ENCODE measurements around the gene DTNA. TPM values are rescaled to one million over a fixed set of nuclear protein-coding genes. Genes with fewer than 3 reads are reported as not detected.
"Not testable (repeated sequence)": the region's sequence is repeated elsewhere in the genome, so short reads cannot be mapped to it uniquely, and the experiment has no call there.

DTNA gene
- total RNA-seq, 1 donor from 2014 or later, result 208 TPM

DNA sequence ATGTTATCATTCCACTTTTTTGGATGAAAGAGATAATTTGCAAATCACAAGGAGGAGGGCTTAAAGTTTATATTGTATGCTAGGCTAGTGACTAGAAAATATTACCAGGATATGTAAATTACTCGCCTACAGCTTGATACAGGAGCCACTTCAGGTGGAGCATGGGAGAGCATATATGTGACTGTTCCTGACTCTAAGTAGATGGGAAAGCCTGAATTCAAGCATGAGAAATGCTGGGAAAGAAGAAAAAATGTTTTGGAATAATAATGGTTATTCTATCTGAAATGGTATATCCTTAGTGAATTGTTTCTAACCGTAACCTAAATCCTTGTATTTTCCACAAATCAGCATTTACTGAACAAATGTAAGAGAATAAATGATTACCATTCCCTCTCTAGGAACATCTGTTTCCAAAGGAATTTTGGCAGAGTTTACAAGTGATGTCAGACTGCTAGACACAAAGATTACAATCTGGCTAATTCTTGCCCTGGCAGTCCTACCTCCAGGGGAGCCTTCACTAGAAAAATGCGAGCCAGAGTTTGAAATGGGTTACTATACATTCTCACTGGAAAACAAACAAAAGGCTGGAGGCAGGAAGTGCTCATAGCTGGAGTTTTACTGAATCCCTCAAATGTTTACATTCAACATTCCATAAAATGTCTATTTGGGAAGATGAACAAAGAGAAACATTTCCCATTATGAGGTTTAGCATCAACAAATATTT lies 201.7 kb downstream of the DTNA start:
- DNase-seq (ENCODE audit: low spot score), result no peak
- intact Hi-C loops (cut with DNase I), result no loop called here

DNA sequence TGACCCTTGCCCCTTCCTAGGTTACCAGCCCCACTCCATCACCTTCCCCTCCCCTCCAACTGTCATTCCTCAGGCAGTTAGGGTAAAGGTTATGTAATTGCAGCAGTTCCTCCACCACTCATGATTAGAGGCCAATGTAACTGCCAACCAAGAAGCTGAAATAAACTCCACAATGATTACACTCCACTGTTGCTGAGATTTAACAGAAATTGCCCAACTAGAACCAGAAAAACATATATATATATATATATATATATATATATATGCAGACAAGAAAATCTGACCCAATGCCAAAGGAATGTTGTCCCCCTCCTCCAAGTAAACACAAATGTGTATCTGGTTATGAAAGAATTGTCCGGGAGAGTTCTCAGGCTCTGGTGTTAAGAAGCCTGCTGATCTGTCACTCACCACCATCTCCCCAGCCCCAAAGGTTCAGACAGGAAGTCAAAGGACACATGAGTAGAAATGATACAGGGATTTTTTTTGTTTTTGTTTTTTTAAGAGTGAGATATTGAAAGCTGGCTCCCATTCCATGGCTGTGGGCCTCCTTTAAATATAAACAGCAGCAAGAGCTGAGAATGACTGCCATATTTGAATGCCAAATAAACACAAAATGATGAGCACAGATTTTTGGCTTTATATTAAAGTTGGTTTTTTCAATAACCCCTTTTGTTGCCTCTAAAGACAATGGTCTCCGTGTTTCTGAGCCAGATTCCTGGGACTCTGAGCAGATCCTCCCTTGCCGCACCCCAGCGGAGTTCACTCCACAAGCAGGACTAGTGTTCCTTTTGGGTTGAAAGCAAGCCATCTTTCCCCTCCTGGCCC lies 204.0 kb downstream of the DTNA start:
- intact Hi-C loops (cut with DNase I), result no loop called here

DNA sequence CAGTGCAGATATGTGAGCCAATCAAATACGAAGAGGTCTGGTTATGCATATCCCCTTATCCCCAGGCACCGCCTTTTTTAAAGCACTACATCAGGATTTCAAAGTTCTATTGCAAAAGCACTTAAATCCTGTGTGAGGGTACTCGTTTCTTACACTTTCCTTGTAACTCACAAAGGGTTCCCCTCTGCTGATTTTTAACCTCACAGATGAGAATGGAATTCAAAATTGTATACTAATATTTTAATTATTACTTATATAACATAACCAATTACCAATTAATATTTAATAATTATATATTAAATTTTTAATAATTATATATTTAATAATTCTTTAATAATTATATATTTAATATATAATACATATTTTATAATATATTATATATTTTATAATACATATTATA lies 204.9 kb downstream of the DTNA start:
- no peak for DNase-seq (ENCODE audit: low spot score)

More for the DNA sequence above, 204.0 kb downstream of the DTNA start:
- no peak for DNase-seq (ENCODE audit: low spot score)

GRCh38 chr18:34916539-34916938 lies 206.4 kb downstream of the DTNA start:
- DNase-seq (ENCODE audit: low spot score); intact Hi-C loops (cut with DNase I): not testable (repeated sequence)

More for the DNA sequence above, 204.9 kb downstream of the DTNA start:
- intact Hi-C loops (cut with DNase I), result no loop called here

- no peak for DNase-seq (ENCODE audit: low spot score)
- intact Hi-C loops (cut with DNase I), result no loop called here
Observed at GRCh38 chr18:34918856-34919255, 208.8 kb downstream of the DTNA start.

DNA sequence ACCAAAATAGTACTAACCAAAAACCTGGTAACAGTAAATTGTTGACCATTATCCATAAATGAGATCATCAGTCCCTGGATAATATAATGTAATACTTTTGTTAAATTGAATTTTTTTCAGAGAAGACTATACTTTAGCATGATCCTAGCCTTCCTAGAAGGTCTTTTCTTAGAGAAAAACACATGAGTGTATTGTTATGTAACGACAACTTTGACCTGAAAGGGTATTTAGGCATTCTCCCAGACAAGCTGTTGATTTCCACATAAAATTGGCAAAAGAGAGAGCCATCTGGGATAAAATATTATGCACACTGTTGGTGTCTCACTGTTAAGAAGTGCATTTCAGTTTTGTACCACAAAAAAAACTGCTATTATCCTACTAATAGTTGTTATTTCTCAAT lies 211.1 kb downstream of the DTNA start:
- no peak for DNase-seq (ENCODE audit: low spot score)

DNA sequence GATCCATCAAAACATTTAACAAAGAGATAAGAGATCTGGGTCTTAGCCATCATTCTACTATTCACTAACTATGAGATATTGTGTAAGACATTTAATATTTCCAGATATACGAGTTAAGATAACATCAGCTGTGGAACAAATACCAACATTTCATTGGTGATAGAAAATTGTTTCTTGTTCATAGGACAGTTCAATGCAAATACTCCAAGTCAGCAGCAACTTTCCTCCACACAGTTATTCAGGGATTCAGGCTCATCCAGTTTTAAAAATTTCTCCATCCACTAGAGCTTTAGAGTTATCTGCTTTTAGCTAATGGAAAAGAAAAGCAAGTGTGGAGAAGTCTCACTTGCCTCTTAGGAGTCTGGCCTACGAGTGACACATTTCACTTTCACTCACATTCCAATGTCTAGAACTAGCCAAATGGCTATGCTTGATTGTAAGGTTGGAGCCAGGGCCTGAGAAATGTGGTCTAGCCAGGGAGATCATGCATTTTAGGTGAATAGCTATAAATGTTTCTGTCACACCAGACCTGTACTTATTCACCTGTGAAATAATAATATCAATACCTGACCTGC lies 211.8 kb downstream of the DTNA start:
- intact Hi-C loops (cut with DNase I), result no loop called here
- DNase-seq (ENCODE audit: low spot score), result no peak

More for the DNA sequence above, 211.1 kb downstream of the DTNA start:
- intact Hi-C loops (cut with DNase I), result no loop called here

DNA sequence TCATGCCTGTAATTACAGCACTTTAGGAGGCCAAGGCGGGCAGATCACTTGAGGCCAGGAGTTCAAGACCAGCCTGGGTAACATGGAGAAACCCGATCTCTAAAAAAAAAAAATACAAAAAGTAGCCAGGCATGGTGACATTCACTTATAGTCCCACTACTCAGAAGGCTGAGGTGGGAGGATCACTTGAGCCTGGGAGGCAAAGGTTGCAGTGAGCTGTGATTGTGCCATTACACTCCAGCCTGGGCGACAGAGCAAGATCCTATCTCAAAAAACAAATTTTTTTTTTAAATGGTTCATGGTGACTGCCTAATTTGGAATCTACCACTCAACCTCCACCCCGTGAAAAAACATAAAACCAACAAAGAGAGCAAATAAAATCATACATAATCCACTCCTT lies 212.5 kb downstream of the DTNA start:
- DNase-seq (ENCODE audit: low spot score); intact Hi-C loops (cut with DNase I): not testable (repeated sequence)

DNA sequence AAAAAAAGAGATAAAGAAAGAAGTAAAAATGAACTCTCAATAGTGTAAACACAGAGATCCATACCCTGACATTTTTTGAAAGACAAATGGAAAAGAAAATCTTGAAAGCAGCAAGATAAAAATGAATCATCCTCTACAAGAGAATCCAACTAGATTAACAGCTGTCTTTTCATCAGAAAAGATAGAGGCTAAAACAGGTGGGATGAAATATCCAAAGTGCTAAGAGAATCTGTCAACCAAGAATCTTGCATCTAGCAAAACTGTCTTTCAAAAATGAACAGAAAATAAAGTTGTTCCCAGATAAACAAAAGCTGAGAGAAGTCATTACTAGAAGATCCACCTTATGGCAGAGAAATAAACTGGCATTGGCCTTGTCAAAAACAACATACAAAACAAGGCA lies 213.8 kb downstream of the DTNA start:
- intact Hi-C loops (cut with DNase I), result no loop called here
- no peak for DNase-seq (ENCODE audit: low spot score)

GRCh38 chr18:34926683-34927082 lies 216.6 kb downstream of the DTNA start:
- no peak for DNase-seq (ENCODE audit: low spot score)
- intact Hi-C loops (cut with DNase I), result no loop called here

GRCh38 chr18:34928088-34928753 lies 218.1 kb downstream of the DTNA start:
- no peak for DNase-seq (ENCODE audit: low spot score)
- intact Hi-C loops (cut with DNase I), result no loop called here

DNA sequence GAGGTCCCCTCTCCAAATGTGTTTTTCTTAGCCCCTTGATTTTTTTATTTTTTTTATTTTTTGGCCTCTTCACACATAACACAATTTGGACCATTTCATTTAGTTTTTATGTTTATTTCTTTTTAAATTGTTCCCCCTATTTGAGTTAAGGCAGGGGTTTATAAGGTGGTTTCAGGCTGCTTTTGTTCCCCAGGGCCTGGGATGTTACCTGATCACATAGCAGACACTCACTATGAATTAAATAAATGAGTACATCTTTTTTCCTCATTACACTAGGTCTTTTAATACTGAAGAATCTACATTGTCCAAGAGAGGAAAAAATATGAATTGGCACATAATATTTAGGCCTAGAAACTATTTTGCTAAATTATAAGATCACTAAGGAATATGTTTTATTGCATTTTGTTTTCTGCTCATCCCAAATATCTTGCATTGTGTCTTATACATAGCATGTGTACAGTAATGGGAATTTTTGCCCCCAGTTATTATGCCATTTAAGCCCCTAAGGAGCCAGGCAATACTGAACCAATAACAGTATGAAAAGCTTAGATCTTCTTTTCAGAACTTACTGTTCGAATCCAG lies 218.7 kb downstream of the DTNA start:
- intact Hi-C loops (cut with DNase I), result no loop called here
- no peak for DNase-seq (ENCODE audit: low spot score)

GRCh38 chr18:34929336-34929780 lies 219.3 kb downstream of the DTNA start:
- no peak for DNase-seq (ENCODE audit: low spot score)
- intact Hi-C loops (cut with DNase I), result no loop called here

GRCh38 chr18:34932363-34932762 lies 222.3 kb downstream of the DTNA start:
- DNase-seq (ENCODE audit: low spot score), result no peak
- intact Hi-C loops (cut with DNase I), result no loop called here

DNA sequence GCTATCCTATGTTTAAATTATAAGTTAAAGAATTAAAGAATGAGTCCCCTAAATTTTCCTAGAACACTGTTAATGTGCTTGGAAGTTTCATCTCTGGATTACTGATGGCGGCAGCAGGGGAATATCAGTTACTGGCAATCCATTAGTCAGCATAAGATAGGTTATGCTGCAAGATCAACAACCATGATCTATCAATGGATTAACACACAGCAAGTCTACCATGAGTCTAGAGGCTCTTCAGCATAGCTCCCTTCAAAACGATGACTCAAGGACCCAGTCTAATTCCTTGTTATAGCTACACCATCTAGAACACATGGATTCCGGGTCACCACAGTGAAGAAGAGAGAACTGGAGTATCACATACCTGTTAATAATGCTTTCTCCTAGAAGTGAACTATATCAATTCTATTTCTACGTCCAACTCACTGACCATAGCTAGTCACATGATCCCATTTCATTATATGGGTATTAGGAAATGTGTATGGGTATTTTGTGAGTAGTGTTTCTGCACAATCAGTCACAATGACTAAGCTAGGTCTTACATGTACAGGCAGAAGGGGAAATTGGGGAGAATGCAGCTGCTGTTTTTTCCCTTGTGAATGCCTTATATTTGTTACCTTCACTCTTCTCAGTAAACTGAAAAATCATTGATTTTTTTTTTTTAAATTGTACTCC lies 222.8 kb downstream of the DTNA start:
- intact Hi-C loops (cut with DNase I), result no loop called here
- DNase-seq (ENCODE audit: low spot score), result no peak

DNA sequence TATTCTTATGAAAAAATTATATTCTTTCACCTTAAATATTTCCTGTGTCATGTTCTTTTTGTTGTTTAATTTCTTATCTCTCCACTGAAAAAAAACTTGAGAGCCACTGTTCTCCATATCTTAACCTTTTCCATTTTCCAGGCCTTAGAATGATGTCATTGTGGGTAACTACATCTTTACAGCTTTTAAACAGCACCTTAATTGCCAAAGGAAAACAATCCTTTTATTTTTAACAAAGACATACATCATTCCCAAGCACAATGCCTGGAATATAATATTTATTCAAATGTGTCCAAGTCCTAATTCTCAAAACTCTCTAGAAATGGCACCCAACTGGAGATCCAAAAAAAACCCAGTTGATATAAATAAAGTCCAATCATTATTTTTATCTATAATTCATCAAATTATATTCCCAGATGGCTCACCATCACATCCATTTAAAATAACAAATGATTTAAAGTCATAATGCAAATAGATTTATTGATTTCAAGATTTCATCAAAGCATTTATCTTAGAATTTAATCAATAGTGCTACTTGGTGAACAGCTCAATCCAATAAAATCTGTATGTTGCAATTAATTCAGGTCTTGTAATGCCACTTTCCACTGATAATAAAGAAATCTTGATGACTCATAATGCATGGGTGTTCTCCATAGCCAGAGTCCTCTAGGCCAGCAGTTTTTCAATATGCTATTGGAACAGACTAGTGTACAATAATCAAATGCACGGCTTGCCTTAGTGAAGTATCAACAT lies 224.0 kb downstream of the DTNA start:
- intact Hi-C loops (cut with DNase I), result no loop called here
- DNase-seq (ENCODE audit: low spot score), result no peak

- intact Hi-C loops (cut with DNase I), result no loop called here
- no peak for DNase-seq (ENCODE audit: low spot score)
Observed at GRCh38 chr18:34936772-34937171, 226.7 kb downstream of the DTNA start.

- intact Hi-C loops (cut with DNase I), result no loop called here
- no peak for DNase-seq (ENCODE audit: low spot score)
Observed at GRCh38 chr18:34938090-34938489, 228.0 kb downstream of the DTNA start.
